ENCODE results near the gene NT5DC1. TPM values are rescaled to one million over a fixed set of nuclear protein-coding genes. Genes with fewer than 3 reads are reported as not detected.

The NT5DC1 gene
- polyA plus RNA-seq, 3 donors, result 18.2 to 39.0 (median 28.3) TPM

- Mint-ChIP-seq H3K9me3 (peaks cover 0 to 6% (median 0%) of the 10 kb centered on the region in 7 donors), H3K36me3 (no peaks in the 10 kb centered on the region), H3K4me1 (peaks cover 2% of the 10 kb centered on the region), H3K27ac (no peak overlapping the region), H3K27me3 (ENCODE audit: low read depth in 3 of 3) (peaks cover 0 to 2% (median 1%) of the 10 kb centered on the region in 3 donors), H3K4me3 (no peak overlapping the region)
- Histone ChIP-seq H2AFZ (ENCODE audit: insufficient read depth, low read depth, low read length, poor library complexity, severe bottlenecking) (no peak overlapping the region), H3K27me3 (ENCODE audit: control insufficient read depth in 2 of 2, insufficient read depth in 2 of 2, low read length in 2 of 2) (no peaks in the 10 kb centered on the region), H3K4me1 (ENCODE audit: control insufficient read depth in 1 of 2, insufficient read depth in 2 of 2, low read length in 2 of 2) (peaks cover under 1% of the 10 kb centered on the region in 2 donors), H3K27ac (ENCODE audit: low read depth in 1 of 2, low read length in 2 of 2) (no peak overlapping the region), H3K36me3 (replicated peaks in 1 of 2; ENCODE audit: control insufficient read depth in 1 of 2, insufficient read depth in 2 of 2, low read length in 2 of 2) (no peaks in the 10 kb centered on the region), H3K9ac (ENCODE audit: insufficient read depth, low read length, poor library complexity, severe bottlenecking) (no peak overlapping the region), H3K79me2 (ENCODE audit: insufficient read depth, low read length) (no peaks in the 10 kb centered on the region), H4K20me1 (ENCODE audit: insufficient read depth, low read length) (no peaks in the 10 kb centered on the region), H3K4me2 (replicated peaks; ENCODE audit: extremely low read depth, low read length, poor library complexity, severe bottlenecking) (no peak overlapping the region), H3K4me3 (replicated peaks in 1 of 3; ENCODE audit: low read depth in 2 of 3, low read length in 3 of 3) (no peak overlapping the region), H3K9me3 (replicated peaks in 1 of 2; ENCODE audit: control insufficient read depth in 1 of 2, insufficient read depth in 1 of 2, low read length in 2 of 2) (no peaks in the 10 kb centered on the region)
- intact Hi-C loops (cut with micrococcal nuclease), result no loop called here
- no CpG with 5 or more reads among the region's 1 CpG for WGBS (ENCODE audit: insufficient coverage)
- DNase-seq, result peak; percentile 15 to 50 (median 33)
- TF ChIP-seq CTCF (IDR thresholded peaks at IDR 0.05), result no peak
Measured at GRCh38 chr6:116286773-116287358, 186.2 kb downstream of the NT5DC1 start.

GRCh38 chr6:116287689-116288282 lies 187.1 kb downstream of the NT5DC1 start:
- Histone ChIP-seq H3K9ac (ENCODE audit: insufficient read depth, low read length, poor library complexity, severe bottlenecking) (no peak overlapping the region), H3K79me2 (ENCODE audit: insufficient read depth, low read length) (no peaks in the 10 kb centered on the region), H4K20me1 (ENCODE audit: insufficient read depth, low read length) (no peaks in the 10 kb centered on the region), H3K9me3 (replicated peaks in 1 of 2; ENCODE audit: control insufficient read depth in 1 of 2, insufficient read depth in 1 of 2, low read length in 2 of 2) (no peaks in the 10 kb centered on the region), H2AFZ (ENCODE audit: insufficient read depth, low read depth, low read length, poor library complexity, severe bottlenecking) (no peak overlapping the region), H3K36me3 (replicated peaks in 1 of 2; ENCODE audit: control insufficient read depth in 1 of 2, insufficient read depth in 2 of 2, low read length in 2 of 2) (no peaks in the 10 kb centered on the region), H3K27me3 (ENCODE audit: control insufficient read depth in 2 of 2, insufficient read depth in 2 of 2, low read length in 2 of 2) (no peaks in the 10 kb centered on the region), H3K4me1 (ENCODE audit: control insufficient read depth in 1 of 2, insufficient read depth in 2 of 2, low read length in 2 of 2) (peaks cover 4 to 6% of the 10 kb centered on the region in 2 donors), H3K4me3 (replicated peaks in 1 of 3; ENCODE audit: low read depth in 2 of 3, low read length in 3 of 3) (no peak overlapping the region), H3K27ac (ENCODE audit: low read depth in 1 of 2, low read length in 2 of 2) (no peak overlapping the region), H3K4me2 (replicated peaks; ENCODE audit: extremely low read depth, low read length, poor library complexity, severe bottlenecking) (no peak overlapping the region)
- Mint-ChIP-seq H3K9me3 (peaks cover 0 to 6% (median 0%) of the 10 kb centered on the region in 7 donors), H3K4me1 (peaks cover 2% of the 10 kb centered on the region), H3K36me3 (no peaks in the 10 kb centered on the region), H3K27me3 (ENCODE audit: low read depth in 3 of 3) (peaks cover 0 to 2% (median 1%) of the 10 kb centered on the region in 3 donors), H3K4me3 (no peak overlapping the region), H3K27ac (no peak overlapping the region)
- peak; percentile 27 to 72 (median 59) for DNase-seq
- intact Hi-C loops (cut with micrococcal nuclease), result no loop called here
- peak; percentile 95 for TF ChIP-seq CTCF (IDR thresholded peaks at IDR 0.05)
- no CpG with 5 or more reads among the region's 2 CpGs for WGBS (ENCODE audit: insufficient coverage)
